ENCODE data around the gene SZRD1.

Gene SZRD1

GRCh38 chr1:16440131-16440469 lies 73.1 kb downstream of the SZRD1 start:
- no peak for DNase-seq (ENCODE audit: low spot score)

- peak; percentile 91 for DNase-seq (ENCODE audit: low spot score)
Observed at GRCh38 chr1:16440470-16441281, 73.6 kb downstream of the SZRD1 start, which contains the start of gene NECAP2. Gene NECAP2 (plus strand): TSS chr1:16440724. CDS start chr1:16440762, 38 bp downstream.

- DNase-seq (ENCODE audit: low spot score) = no peak
Observed at GRCh38 chr1:16441282-16441665, 74.2 kb downstream of the SZRD1 start.

GRCh38 chr1:16442265-16442664 lies 75.2 kb downstream of the SZRD1 start:
- no peak for DNase-seq (ENCODE audit: low spot score)

- no peak for DNase-seq (ENCODE audit: low spot score)
Observed at GRCh38 chr1:16442941-16443340, 75.9 kb downstream of the SZRD1 start.

GRCh38 chr1:16443975-16444770 lies 77.1 kb downstream of the SZRD1 start:
- DNase-seq (ENCODE audit: low spot score) = no peak

- no peak for DNase-seq (ENCODE audit: low spot score)
Observed at GRCh38 chr1:16445052-16445451, 78.0 kb downstream of the SZRD1 start.

- no peak for DNase-seq (ENCODE audit: low spot score)
Observed at GRCh38 chr1:16446116-16446515, 79.1 kb downstream of the SZRD1 start.

- DNase-seq (ENCODE audit: low spot score) = no peak
Observed at GRCh38 chr1:16447641-16448040, 80.6 kb downstream of the SZRD1 start.
